Lung (tissue), 12 donors: ENCODE data around the gene LARP1. TPM values are rescaled to one million over a fixed set of nuclear protein-coding genes. Genes with fewer than 3 reads are reported as not detected.

Experiments used
- ATAC-seq: fragments of 200-7000 bp; cut with Tn5 transposase; one replicate; pipeline ENCODE4 v1.9.1; 2020; ENCODE audit warnings: moderate number of reproducible peaks; ENCODE audit not compliant: insufficient read depth, low FRiP score
- DNase-seq, 3 donors: peaks; one replicate each; pipeline ENCODE4 v3.0.0-alpha.2; 2013 to 2017
- H3K27ac ChIP-seq, 2 donors: one replicate each; pipeline ENCODE4 v1.5.1; 2013; ENCODE audit warnings: mild to moderate bottlenecking in 2 of 2, moderate library complexity in 2 of 2, control low read depth in 1 of 2, inconsistent platforms in 1 of 2, low read depth in 1 of 2, low read length in 1 of 2
- H3K27me3 ChIP-seq, 3 donors: one replicate each; pipeline ENCODE4 v1.5.1; 2013; ENCODE audit warnings: low read length in 2 of 3; ENCODE audit not compliant: control insufficient read depth in 3 of 3, insufficient read depth in 3 of 3
- H3K36me3 ChIP-seq, 4 donors: one replicate each; pipeline ENCODE4 v1.5.1; 2013; ENCODE audit warnings: low read length in 4 of 4, mild to moderate bottlenecking in 1 of 4, moderate library complexity in 1 of 4; ENCODE audit not compliant: control insufficient read depth in 4 of 4, insufficient read depth in 4 of 4
- H3K4me1 ChIP-seq, 5 donors: one replicate each; pipeline ENCODE4 v1.5.1; 2013; ENCODE audit warnings: low read length in 5 of 5, mild to moderate bottlenecking in 2 of 5, moderate library complexity in 1 of 5; ENCODE audit not compliant: control insufficient read depth in 5 of 5, insufficient read depth in 5 of 5
- H3K4me3 ChIP-seq: one replicate; pipeline ENCODE4 v1.5.1; 2013; ENCODE audit warnings: mild to moderate bottlenecking, control low read depth, moderate library complexity
- H3K9ac ChIP-seq, 2 donors: one replicate each; pipeline ENCODE4 v1.5.1; 2013; ENCODE audit warnings: low read length in 2 of 2, control low read depth in 1 of 2; ENCODE audit not compliant: insufficient read depth in 1 of 2
- H3K9me3 ChIP-seq, 4 donors: one replicate each; pipeline ENCODE4 v1.5.1; 2013; ENCODE audit warnings: low read length in 3 of 4, mild to moderate bottlenecking in 1 of 4, moderate library complexity in 1 of 4; ENCODE audit not compliant: control insufficient read depth in 4 of 4, insufficient read depth in 3 of 4
- CTCF ChIP-seq: IDR thresholded peaks from 2 replicates; pipeline ENCODE4 v1.5.1; 2012; ENCODE audit warnings: mild to moderate bottlenecking; ENCODE audit errors: control extremely low read depth, extremely low read depth
- WGBS, 2 donors: extraction: QIAGEN DNeasy Blood & Tissue Kit; methylation state at CpG; one replicate each; pipeline ENCODE4 v1.1.7; 2013; 5-methylcytosine and 5-hydroxymethylcytosine counted together
- polyA plus RNA-seq, 2 donors: library from polyadenylated mRNA; stranded (reverse); fragments of 200-250 nt; gene quantifications; one replicate each; pipeline ENCODE4 v1.2.1, GENCODE V29; 2013
- total RNA-seq, 2 donors: library from RNA; depleted of rRNA in 1 of 2; stranded (reverse); fragments of >200 nt in 1 of 2; gene quantifications; one replicate each; pipeline ENCODE4 v1.2.1, GENCODE V29; 2014 to 2021
- donor health status: control.
- donor health status: control.
- donor health status: Bipolar disorder and iron deficiency.
- donor health status: healthy.
- donor health status: DM: yes; HTN: yes; CAD: no.

LARP1 gene
- total and polyA plus RNA-seq, 4 donors: 30.5 to 199 (median 61.7) TPM

GRCh38 chr5:154793599-154794524 is 38.7 kb downstream of the LARP1 start:
- Histone ChIP-seq H3K4me3 (no peak overlapping the region), H3K9me3 (no peaks in the 10 kb centered on the region), H3K4me1 (peaks cover 0 to 10% (median 0%) of the 10 kb centered on the region in 5 donors), H3K36me3 (peaks cover 14 to 39% (median 29%) of the 10 kb centered on the region in 4 donors), H3K27ac (no peak overlapping the region), H3K9ac (no peak overlapping the region), H3K27me3 (no peaks in the 10 kb centered on the region)
- 92 to 94% methylated on average over 32 of the region's 32 CpGs for WGBS, 2 donors
- DNase-seq (no peak), ATAC-seq (no peak)
- TF ChIP-seq CTCF: no peak

GRCh38 chr5:154794525-154795234 is 39.5 kb downstream of the LARP1 start:
- DNase-seq (no peak), ATAC-seq (no peak)
- H3K4me1 ChIP-seq: peaks cover 0 to 10% (median 0%) of the 10 kb centered on the region in 5 donors
- TF ChIP-seq CTCF: no peak
- H3K4me3 ChIP-seq: no peak overlapping the region
- peak overlapping the region in 1 of 2 donors; percentile 22 for H3K27ac ChIP-seq
- H3K36me3 ChIP-seq: peaks cover 21 to 42% (median 31%) of the 10 kb centered on the region in 4 donors
- whole genome bisulfite sequencing, 2 donors: 74 to 83% methylated on average over 7 of the region's 7 CpGs
- no peaks in the 10 kb centered on the region for H3K9me3 ChIP-seq
- no peak overlapping the region for H3K9ac ChIP-seq
- no peaks in the 10 kb centered on the region for H3K27me3 ChIP-seq

GRCh38 chr5:154795235-154795596 is 40.0 kb downstream of the LARP1 start:
- WGBS, 2 donors: 81 to 85% methylated on average over 3 of the region's 3 CpGs
- Histone ChIP-seq H3K36me3 (peaks cover 27 to 44% (median 35%) of the 10 kb centered on the region in 4 donors), H3K27ac (peak overlapping the region in 1 of 2 donors; percentile 22), H3K9ac (no peak overlapping the region), H3K4me1 (peaks cover 0 to 10% (median 0%) of the 10 kb centered on the region in 5 donors), H3K9me3 (no peaks in the 10 kb centered on the region), H3K27me3 (no peaks in the 10 kb centered on the region), H3K4me3 (no peak overlapping the region)
- no peak for TF ChIP-seq CTCF
- no peak for ATAC-seq
- no peak for DNase-seq
